Ovary (tissue), 3 donors: ENCODE data around the gene PLD6.

Experiments
- CTCF ChIP-seq, 3 donors: fragments of 450-650 bp in 2 of 3; fragments of 200-600 bp in 1 of 3; IDR thresholded peaks; one replicate each; pipeline versions ENCODE4 v1.5.1 to v1.8.0; 2016 to 2022; ENCODE audit warnings: antibody characterized with exemption in 3 of 3, mild to moderate bottlenecking in 1 of 3
- POLR2A ChIP-seq: fragments of 450-650 bp; IDR thresholded peaks from one replicate; pipeline ENCODE4 v1.6.1; 2017; ENCODE audit warnings: antibody characterized with exemption, mild to moderate bottlenecking, moderate library complexity
- donor health status: DM: no; HTN: no; CAD: no.

DNA sequence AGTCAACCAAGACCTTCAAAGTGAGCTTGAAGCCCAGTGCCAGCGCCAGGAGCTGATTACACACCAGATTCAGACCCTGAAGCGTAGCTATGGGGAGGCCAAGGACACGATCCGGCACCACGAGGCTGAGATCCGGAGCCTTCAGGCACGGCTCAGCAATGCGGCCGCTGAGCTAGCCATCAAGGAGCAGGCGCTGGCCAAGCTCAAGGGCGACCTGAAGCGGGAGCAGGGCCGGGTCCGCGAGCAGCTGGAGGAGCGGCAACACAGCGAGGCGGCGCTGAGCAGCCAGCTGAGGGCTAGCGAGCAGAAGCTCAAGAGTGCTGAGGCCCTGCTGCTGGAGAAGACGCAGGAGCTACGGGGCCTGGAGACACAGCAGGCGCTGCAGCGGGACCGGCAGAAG lies 42.0 kb downstream of the PLD6 start:
- no peak for TF ChIP-seq CTCF (IDR thresholded peaks at IDR 0.05)
- no peak for TF ChIP-seq POLR2A
